HG03342 (cell line): ENCODE data around the gene HNRNPUL1.

ENCODE experiments used
- ATAC-seq: cut with Tn5 transposase; IDR thresholded peaks from one replicate; pipeline ENCODE4 v1.9.1; 2021; ENCODE audit warnings: mild to moderate bottlenecking, moderate library complexity; ENCODE audit not compliant: unreplicated experiment

The HNRNPUL1 gene

DNA sequence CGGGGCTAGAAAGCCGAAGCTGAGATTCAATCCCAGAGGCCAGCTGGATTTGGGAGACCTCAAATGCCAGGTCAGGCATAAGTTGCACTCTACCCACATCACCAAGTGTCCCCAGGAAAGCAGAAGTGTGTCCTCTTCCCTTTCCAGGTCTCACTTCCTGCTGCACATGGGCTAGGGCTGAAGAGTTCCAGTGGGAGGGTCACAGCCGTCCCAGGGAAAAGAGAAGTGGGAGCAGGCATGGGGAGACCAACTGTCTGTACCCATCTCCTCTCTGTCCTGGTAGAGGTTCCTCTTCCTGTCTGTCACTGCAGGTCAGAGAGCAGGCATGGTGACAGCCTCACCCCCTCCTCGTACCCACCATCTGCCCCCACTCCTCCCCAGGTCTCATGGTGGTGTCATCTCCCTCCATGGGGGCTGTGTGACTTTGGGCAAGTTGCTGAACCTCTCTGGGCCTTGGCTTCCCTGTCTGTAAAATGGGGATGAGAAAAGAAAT is 30.4 kb upstream of the HNRNPUL1 start:
- no peak for ATAC-seq

GRCh38 chr19:41234512-41235168 is 29.5 kb upstream of the HNRNPUL1 start:
- no peak for ATAC-seq

DNA sequence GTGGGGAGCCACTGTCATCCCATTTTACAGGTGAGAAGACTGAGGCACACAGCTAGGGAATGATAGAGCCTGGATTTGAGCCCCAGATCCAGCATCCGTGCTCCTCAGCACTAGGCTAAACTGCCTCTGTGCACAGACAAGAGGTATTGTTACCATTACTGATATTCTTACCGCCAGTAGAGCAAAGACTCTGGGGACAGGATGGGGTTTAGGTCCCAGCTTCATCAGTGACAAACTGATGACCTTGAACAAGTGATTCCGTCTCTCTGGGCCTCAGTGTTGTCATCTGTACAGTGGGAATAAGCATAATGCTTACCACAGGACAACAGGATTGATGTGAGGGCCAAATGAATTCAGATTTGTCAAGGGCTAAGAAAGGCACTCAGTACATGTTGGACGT is 28.7 kb upstream of the HNRNPUL1 start:
- ATAC-seq: no peak

DNA sequence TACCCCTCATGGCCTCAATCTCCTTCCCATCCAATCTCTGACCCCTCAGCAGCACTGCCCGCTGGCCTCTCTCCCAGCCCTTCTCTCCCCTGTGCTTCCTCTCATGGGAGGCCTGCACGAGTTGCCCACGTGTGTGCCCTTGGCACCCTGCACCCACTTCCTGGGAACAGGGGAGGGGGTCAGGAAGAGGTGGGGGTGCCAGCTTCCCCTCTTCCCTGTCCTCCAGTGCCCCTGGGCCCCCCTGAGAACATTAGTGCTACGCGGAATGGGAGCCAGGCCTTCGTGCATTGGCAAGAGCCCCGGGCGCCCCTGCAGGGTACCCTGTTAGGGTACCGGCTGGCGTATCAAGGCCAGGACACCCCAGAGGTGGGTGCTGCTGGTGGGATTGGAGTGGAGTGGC is 25.9 kb upstream of the HNRNPUL1 start:
- no peak for ATAC-seq

DNA sequence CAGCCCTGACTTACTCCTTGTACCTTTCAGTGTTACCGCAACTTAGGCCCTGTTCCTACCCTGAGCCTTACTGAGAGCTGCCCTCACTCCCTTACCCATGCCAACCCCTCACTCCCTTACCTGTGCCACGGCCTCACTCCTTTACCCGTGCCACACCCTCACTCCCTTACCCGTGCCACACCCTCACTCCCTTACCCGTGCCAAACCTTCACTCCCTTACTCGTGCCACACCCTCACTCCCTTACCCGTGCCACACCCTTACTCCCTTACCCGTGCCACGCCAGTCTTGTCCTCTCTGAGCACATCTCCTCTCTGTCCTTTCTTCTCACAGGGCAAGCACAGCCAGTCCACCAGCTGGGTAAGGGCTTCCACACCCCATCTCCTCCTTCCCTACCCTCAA is 24.8 kb upstream of the HNRNPUL1 start:
- ATAC-seq: no peak

DNA sequence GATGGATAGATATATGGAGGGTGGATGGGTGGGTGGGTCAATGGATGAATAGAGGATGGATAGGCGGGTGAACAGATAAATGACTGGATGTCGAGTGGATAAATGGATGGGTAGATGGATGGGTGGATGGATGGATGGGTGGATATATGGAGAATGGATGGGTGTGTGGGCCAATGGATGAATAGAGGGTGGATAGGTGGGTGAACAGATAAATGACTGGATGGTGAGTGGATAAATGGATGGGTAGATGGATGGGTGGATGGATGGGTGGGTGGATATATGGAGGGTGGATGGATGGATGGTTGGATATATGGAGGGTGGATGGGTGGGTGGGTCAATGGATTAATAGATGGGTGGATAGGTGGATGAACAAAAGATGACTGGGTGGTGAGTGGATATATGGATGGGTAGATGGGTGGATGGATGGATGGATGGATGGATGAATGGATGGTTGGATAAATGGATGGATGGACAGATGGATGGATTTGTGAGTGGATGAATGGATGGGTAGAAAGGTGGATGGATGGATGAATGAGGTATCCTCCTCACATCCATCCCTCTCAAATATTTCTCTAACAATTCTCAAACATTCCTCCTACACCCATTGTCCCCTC is 24.1 kb upstream of the HNRNPUL1 start:
- ATAC-seq: no peak

DNA sequence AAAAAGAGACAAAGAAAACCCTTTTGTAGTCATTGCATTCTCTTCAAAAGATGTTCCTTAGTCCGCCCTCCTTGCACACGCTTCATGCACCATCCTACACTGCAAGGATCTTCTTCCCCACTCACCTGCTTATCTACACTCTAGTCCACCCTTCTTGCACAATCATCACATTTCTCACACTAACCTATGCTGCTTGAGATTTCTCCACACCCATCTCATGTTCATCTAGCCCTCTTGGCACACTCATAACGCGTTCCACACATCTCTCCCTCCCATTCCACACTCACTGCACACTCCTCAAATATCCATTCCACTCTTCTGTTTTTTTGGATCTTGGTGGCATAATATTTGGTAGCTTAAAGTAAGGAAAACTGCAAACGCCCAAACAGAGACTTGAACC is 22.3 kb upstream of the HNRNPUL1 start:
- no peak for ATAC-seq

GRCh38 chr19:41244117-41244516 is 20.1 kb upstream of the HNRNPUL1 start:
- no peak for ATAC-seq

DNA sequence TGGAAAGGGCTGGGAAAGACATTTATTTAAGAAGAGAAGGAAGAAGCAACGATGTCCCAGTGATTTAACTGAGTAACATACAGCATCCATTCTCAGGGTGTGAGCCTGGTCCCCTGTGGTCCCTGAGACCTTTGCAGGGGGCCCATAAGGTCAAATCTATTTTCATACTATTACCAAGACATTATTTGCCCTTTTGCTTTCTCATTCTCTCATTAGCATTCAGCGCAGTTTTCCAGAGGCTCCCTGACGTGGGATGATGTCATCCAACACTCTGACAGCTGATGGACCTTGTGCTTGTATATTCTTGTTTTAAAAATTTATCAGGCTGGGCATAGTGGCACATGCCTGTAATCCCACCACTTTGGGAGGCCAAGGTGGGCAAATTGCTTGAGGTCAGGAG is 18.3 kb upstream of the HNRNPUL1 start:
- no peak for ATAC-seq

DNA sequence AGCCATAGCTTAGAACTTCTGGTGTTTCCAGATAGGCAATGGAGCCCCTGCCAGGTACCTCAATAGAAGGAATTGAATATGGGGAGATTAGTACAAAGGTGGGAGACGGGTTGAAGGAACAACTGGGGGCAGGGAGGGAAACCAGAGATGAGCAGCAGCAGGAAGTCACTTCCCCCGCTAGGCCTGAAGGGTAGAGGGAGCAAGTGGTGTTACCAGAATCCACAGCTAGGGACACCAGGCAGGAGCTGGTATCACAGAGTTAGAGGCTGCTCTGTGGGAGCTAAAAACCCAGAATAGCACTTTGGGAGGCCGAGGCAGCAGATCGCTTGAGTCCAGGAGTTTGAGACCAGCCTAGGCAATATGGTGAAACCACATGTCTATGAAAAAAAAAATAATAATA is 15.3 kb upstream of the HNRNPUL1 start:
- ATAC-seq: no peak

- ATAC-seq: no peak
These were observed 14.3 kb upstream of the HNRNPUL1 start for GRCh38 chr19:41249707-41250423.

- no peak for ATAC-seq
These were observed 10.5 kb upstream of the HNRNPUL1 start for GRCh38 chr19:41253660-41254059.

DNA sequence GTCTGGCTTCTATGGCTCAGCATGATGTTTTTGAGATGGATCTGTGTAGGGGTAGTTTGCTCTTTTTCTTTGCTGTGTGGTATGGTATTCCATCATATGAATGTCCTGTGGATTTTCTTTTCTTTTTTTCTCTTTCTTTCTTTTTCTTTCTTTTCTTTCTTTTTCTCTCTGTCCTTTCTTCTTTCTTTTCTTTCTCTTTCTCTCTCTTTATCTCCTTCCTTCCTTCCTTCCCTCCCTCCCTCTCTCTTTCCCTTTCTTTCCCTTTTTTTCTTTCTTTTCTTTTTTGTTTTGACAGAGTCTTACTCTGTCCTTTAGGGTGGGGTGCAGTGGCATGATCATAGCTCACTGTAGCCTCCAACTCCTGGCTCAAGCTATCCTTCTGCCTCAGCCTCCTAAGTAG is 9.0 kb upstream of the HNRNPUL1 start:
- ATAC-seq: no peak

DNA sequence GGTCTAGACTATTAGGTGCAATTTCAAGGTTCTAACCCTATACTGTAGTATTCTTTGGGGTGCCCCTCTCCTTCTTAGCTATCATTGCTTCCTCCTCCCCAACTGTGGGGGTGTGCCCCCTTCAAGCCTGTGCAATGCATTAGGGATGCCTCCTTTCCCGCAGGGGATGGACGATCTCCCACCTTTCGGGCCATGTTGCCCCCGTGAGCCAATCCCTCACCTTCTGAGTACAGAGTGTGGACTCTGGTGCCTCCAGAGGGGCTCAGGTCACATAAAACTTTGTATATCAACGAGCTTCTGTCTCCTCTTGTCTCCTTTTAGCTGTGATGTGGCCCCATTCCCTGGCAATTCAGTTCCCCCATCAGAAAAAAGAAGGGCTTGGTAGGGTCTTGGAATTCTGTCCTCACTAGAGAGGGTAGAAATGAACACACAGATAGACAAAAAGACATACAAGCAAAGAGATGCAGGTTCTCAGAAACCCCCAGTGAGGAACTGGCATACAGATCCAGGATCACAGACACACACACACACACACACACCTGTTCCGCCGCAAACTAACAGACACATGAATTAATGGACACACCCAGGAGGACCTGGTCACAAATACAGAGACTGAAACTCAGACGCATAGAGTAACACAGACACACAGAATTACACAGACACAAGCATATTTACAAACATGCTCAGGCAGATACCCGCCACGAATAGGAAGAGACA is 2.5 kb upstream of the HNRNPUL1 start:
- no peak for ATAC-seq

DNA sequence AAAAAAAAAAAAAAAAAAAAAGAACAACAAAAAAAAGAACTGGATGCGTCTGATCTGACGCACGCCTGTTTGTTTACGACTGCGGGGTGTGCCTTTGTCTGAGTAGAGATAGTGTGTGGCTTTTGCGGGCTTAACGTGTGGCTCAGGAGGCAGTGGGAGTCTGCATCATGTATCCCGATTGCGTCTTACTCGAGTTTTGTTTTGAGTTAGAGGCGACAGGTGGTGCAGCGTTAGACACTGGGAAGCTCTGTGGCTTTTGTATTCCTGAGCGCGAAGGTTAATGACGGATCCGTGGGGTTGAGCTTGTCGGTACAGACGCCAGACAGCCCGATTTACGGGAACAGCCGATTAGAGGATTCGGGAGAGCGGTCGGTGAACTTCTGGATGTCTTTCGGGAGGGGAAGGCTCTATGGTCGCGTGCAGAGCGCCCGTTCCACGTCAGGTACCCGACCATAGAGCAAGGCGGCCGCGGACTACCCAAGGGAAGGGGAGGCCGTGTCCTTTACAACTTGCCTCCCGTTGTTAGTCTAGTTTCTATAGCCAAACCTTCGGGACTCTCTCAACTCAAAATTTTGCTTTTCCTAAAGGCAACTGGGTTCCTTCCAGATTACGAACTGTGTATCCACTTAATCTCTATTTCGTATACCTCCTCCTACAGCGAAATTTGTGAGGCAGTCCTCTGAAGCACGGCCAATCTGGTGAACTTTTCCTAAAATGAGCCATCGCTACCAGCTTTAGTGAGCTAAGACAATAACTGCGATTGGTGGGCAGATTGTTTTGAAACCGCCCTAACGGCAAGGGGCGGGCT is 926 bp upstream of the HNRNPUL1 start:
- ATAC-seq: peak; percentile 16

GRCh38 chr19:41264581-41265394 is 616 bp downstream of the HNRNPUL1 start:
- ATAC-seq: no peak

DNA sequence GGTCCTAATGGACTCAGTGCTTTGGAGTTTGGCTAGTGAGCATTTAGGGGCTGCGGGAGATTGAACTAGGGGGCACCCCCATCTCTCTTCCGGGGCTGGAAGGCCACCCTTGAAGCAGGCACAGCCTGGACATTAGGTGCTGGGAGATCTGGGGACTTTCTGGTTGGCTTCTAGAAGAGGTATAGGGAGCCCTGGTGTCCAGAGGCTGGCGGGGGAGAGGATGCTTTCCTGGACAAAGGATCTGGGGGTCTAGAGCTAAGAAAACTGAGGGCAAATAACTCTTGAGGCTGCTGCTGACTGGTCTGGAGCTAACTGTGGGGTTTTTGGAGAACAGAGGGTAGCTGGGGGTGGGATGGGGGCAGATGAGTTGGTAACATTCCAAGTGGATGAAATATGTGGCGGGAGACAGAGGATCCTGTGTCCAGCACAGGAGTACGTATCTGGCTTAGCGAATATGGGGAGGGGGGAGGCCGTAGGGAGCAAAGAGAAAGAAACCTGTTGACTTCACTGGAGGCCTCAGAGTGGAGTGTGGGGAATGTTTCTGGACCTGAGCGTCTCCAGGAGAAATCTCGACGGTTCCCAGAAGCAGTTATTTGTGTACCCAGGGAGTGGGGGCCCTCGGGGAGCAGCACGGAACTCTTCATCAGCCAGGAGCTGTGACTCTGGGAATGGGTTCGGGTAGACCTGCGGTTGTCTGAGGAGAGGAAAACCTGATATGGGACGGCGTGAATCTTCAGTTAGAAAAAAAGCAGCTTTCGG is 1.4 kb downstream of the HNRNPUL1 start:
- no peak for ATAC-seq

GRCh38 chr19:41269055-41269454 is 4.9 kb downstream of the HNRNPUL1 start:
- ATAC-seq: no peak

DNA sequence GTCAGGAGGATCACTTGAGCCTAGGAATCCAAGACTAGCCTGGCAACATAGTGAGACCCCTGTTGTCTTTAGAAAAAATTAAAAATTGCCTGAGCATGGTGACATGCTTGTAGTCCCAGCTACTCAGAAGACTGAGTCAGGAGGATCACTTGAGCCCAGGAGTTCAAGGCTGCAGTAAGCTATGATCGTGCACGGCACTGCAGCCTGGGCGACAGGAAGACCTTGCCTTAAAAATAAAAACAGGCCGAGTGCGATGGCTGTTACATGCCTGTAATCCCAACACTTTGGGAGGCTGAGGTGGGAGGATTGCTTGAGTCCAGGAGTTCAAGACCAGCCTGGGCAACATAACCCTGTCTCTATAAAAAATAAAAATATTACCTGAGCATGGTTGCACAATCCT is 5.4 kb downstream of the HNRNPUL1 start:
- no peak for ATAC-seq
